H1 (cell line): Measurements from ENCODE around the gene CFAP97D1.

Experiments used
- EP300 ChIP-seq, 2 experiments: IDR thresholded peaks; 1 replicate in 1 of 2; 2 replicates in 1 of 2; pipeline ENCODE4 v1.6.1; 2011 to 2012; ENCODE audit warnings: low read depth in 2 of 2, low read length in 2 of 2, mild to moderate bottlenecking in 2 of 2, borderline replicate concordance in 1 of 2, inconsistent platforms in 1 of 2, moderate library complexity in 1 of 2
- EZH2 ChIP-seq: fragments of 200-600 bp; sonication (generic); IDR thresholded peaks from 2 replicates; pipeline ENCODE4 v1.7.1; 2012; ENCODE audit warnings: low read depth, mild to moderate bottlenecking, moderate library complexity, low read length, inconsistent platforms; ENCODE audit not compliant: severe bottlenecking
- FOSL1 ChIP-seq: IDR thresholded peaks from 2 replicates; pipeline ENCODE4 v1.6.1; 2011; ENCODE audit warnings: mild to moderate bottlenecking, low read depth, low read length, moderate library complexity; ENCODE audit not compliant: insufficient read depth
- HDAC6 ChIP-seq: IDR thresholded peaks from one replicate; pipeline ENCODE4 v1.7.1; 2012; ENCODE audit warnings: low read depth, mild to moderate bottlenecking, inconsistent platforms, low read length, moderate library complexity
- KDM1A ChIP-seq: fragments of 200-600, 300-600 bp; sonication (generic); IDR thresholded peaks from 2 replicates; pipeline ENCODE4 v1.7.1; 2016; ENCODE audit warnings: mild to moderate bottlenecking, low read length, borderline replicate concordance
- POLR2A ChIP-seq, 2 experiments: IDR thresholded peaks; 1 replicate in 1 of 2; 2 replicates in 1 of 2; pipeline ENCODE4 v1.6.1; 2011; ENCODE audit warnings: low read depth in 2 of 2, low read length in 2 of 2, mild to moderate bottlenecking in 2 of 2; ENCODE audit errors: control extremely low read depth in 1 of 2
- RBBP5 ChIP-seq: IDR thresholded peaks from 2 replicates; pipeline ENCODE4 v1.7.1; 2012; ENCODE audit warnings: low read depth, mild to moderate bottlenecking, inconsistent platforms, low read length, moderate library complexity, borderline replicate concordance
- SP4 ChIP-seq: IDR thresholded peaks from 2 replicates; pipeline ENCODE4 v1.6.1; 2012; ENCODE audit warnings: low read length, inconsistent platforms
- TAF1 ChIP-seq: IDR thresholded peaks from 2 replicates; pipeline ENCODE4 v1.6.1; 2011; ENCODE audit warnings: mild to moderate bottlenecking, low read depth, low read length
- TEAD4 ChIP-seq: IDR thresholded peaks from 2 replicates; pipeline ENCODE4 v1.6.1; 2012; ENCODE audit warnings: low read depth, low read length, inconsistent platforms, mixed read lengths
- TF ChIP-seq, protein P1 (sequence below), 3 experiments: IDR thresholded peaks; 1 replicate in 2 of 3; 2 replicates in 1 of 3; pipeline versions ENCODE4 v1.5.1 to v1.6.1; 2011; ENCODE audit warnings: low read length in 3 of 3, mild to moderate bottlenecking in 3 of 3, inconsistent platforms in 2 of 3, low read depth in 1 of 3, moderate library complexity in 1 of 3; ENCODE audit not compliant: insufficient read depth in 1 of 3; ENCODE audit errors: control extremely low read depth in 1 of 3
- TF ChIP-seq, protein P2 (sequence below): IDR thresholded peaks from 2 replicates; pipeline ENCODE4 v1.6.1; 2012; ENCODE audit warnings: inconsistent platforms

DNA sequence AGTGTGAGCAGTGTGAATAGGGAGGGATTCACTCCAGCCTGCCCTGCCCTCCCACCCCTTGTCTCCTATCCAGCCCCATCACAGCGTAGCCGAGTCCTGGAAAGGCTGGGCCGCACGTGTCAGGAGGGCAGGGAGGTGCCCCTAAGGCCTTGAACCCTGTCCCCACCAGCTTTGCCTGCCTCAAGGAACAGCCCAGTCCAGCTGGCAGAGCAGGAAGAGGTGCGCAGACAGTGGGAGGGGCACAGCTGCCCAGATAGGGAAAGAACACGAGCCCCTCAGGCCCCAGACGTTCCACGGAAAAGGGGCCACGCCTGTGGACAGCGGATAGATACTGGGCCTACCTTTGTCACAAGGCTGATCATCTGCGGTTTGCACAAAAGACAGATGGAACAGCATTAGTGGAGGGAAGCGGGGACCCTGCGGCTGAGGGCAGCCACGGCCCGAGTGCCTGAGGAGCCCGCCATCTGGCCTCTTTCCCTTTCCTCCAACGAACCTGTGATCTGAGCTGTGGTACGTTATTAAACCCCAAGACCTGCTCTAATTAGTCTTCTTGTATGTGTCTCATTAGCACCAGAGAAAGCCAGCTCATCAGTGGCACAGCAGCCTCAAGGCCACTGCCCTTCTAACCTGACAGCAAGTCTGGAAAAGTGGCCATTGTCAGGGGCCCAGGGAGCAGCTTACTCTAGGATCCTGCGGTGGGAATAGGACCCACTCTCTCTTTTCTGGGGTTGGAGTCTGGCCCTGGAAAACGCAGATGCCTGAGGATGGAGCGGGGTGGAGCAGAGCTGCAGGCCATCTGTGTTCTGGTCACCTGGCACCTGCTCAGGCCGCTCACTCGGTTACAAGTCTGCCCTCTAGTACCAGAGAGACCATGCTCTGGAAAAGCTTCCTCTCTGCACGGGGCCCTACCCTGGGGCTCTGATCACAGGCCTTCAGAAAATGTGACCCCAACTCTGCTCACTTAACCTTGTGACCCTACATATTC, 36.4 kb downstream of the CFAP97D1 start:
- TF ChIP-seq FOSL1 (no peak), HDAC6 (no peak), EP300 (IDR thresholded peaks at IDR 0.05; ENCODE audit: borderline replicate concordance in 1 of 2, low read depth in 2 of 2, low read length in 2 of 2) (no peak), POLR2A (IDR thresholded peaks at IDR 0.05; ENCODE audit: control extremely low read depth in 1 of 2, low read depth in 2 of 2, low read length in 2 of 2) (no peak), EZH2 (no peak), SP4 (no peak), TEAD4 (no peak), RBBP5 (no peak), TAF1 (no peak), KDM1A (no peak)
- TF ChIP-seq, protein P1, sequence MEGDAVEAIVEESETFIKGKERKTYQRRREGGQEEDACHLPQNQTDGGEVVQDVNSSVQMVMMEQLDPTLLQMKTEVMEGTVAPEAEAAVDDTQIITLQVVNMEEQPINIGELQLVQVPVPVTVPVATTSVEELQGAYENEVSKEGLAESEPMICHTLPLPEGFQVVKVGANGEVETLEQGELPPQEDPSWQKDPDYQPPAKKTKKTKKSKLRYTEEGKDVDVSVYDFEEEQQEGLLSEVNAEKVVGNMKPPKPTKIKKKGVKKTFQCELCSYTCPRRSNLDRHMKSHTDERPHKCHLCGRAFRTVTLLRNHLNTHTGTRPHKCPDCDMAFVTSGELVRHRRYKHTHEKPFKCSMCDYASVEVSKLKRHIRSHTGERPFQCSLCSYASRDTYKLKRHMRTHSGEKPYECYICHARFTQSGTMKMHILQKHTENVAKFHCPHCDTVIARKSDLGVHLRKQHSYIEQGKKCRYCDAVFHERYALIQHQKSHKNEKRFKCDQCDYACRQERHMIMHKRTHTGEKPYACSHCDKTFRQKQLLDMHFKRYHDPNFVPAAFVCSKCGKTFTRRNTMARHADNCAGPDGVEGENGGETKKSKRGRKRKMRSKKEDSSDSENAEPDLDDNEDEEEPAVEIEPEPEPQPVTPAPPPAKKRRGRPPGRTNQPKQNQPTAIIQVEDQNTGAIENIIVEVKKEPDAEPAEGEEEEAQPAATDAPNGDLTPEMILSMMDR (IDR thresholded peaks at IDR 0.05; ENCODE audit: control extremely low read depth in 1 of 3, insufficient read depth in 1 of 3, low read depth in 1 of 3, low read length in 3 of 3): no peak
- TF ChIP-seq, protein P2, sequence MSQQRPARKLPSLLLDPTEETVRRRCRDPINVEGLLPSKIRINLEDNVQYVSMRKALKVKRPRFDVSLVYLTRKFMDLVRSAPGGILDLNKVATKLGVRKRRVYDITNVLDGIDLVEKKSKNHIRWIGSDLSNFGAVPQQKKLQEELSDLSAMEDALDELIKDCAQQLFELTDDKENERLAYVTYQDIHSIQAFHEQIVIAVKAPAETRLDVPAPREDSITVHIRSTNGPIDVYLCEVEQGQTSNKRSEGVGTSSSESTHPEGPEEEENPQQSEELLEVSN: no peak
